K562 (cell line): ENCODE data around the gene PATE3.

Source experiments
- CAMTA2 ChIP-seq: fragments of 250-450 bp; sonication (Bioruptor Pico); conservative IDR thresholded peaks from 2 replicates; pipeline ENCODE4 v1.5.1; 2022
- CREB1 ChIP-seq, 2 experiments: sonication (generic) in 1 of 2; formaldehyde crosslinking in 1 of 2; IDR thresholded peaks; 2 replicates each; pipeline versions ENCODE4 v1.6.1 to v1.8.0; 2012 to 2022; ENCODE audit warnings: inconsistent platforms in 1 of 2, mild to moderate bottlenecking in 1 of 2, missing genetic modification reagents in 1 of 2, moderate library complexity in 1 of 2
- NR2C1 ChIP-seq, 2 experiments: fragments of 450-650 bp; IDR thresholded peaks; 2 replicates each; pipeline ENCODE4 v1.6.1; 2017; ENCODE audit warnings: mild to moderate bottlenecking in 2 of 2, antibody characterized with exemption in 1 of 2, inconsistent platforms in 1 of 2, missing compliant biosample characterization in 1 of 2, missing genetic modification characterization in 1 of 2
- TF ChIP-seq, protein P1 (sequence below), 2 experiments: fragments of 200-800 bp in 1 of 2; sonication (Bioruptor generic) in 1 of 2; sonication (generic) in 1 of 2; formaldehyde crosslinking in 1 of 2; IDR thresholded peaks in 1 of 2; conservative IDR thresholded peaks in 1 of 2; 2 replicates each; pipeline versions ENCODE4 v1.5.0 to v1.6.1; 2016 to 2020; ENCODE audit warnings: missing compliant biosample characterization in 1 of 2, missing genetic modification characterization in 1 of 2, missing genetic modification reagents in 1 of 2
- TF ChIP-seq, protein P2 (sequence below): sonication (generic); formaldehyde crosslinking; IDR thresholded peaks from 2 replicates; pipeline ENCODE4 v1.8.1; 2023; ENCODE audit warnings: mild to moderate bottlenecking, missing genetic modification reagents

DNA sequence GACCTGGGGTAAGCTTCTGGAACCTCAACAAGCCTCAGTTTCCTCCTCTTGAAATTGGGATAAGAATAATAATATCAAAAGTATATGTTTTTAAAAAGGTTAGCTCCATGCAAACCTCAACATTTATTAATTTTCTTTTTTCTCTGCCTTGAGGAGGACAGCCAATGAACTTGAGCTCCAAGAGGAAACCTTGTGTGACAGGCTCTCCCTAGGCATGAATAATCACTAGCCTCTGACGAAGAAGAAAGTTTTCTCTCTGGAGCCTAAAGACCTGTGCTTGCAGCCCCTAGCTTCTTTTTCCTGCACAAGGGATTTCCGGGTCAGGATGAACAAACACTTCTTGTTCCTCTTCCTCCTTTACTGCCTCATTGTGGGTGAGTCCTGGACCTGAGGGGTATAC, at the start of gene PATE3:
- TF ChIP-seq, protein P1, sequence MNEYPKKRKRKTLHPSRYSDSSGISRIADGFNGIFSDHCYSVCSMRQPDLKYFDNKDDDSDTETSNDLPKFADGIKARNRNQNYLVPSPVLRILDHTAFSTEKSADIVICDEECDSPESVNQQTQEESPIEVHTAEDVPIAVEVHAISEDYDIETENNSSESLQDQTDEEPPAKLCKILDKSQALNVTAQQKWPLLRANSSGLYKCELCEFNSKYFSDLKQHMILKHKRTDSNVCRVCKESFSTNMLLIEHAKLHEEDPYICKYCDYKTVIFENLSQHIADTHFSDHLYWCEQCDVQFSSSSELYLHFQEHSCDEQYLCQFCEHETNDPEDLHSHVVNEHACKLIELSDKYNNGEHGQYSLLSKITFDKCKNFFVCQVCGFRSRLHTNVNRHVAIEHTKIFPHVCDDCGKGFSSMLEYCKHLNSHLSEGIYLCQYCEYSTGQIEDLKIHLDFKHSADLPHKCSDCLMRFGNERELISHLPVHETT (CRISPR knock-in tag; conservative IDR thresholded peaks at IDR 0.05 in 1 of 2, IDR thresholded peaks at IDR 0.05 in 1 of 2): no peak
- no peak for TF ChIP-seq CAMTA2 (CRISPR knock-in tag)
- TF ChIP-seq CREB1 (IDR thresholded peaks at IDR 0.05): no peak
- no peak for TF ChIP-seq CREB1 (CRISPR knock-in tag; IDR thresholded peaks at IDR 0.05)
- no peak for TF ChIP-seq NR2C1 (IDR thresholded peaks at IDR 0.05)
- TF ChIP-seq NR2C1 (tag; IDR thresholded peaks at IDR 0.05): no peak
- TF ChIP-seq, protein P2, sequence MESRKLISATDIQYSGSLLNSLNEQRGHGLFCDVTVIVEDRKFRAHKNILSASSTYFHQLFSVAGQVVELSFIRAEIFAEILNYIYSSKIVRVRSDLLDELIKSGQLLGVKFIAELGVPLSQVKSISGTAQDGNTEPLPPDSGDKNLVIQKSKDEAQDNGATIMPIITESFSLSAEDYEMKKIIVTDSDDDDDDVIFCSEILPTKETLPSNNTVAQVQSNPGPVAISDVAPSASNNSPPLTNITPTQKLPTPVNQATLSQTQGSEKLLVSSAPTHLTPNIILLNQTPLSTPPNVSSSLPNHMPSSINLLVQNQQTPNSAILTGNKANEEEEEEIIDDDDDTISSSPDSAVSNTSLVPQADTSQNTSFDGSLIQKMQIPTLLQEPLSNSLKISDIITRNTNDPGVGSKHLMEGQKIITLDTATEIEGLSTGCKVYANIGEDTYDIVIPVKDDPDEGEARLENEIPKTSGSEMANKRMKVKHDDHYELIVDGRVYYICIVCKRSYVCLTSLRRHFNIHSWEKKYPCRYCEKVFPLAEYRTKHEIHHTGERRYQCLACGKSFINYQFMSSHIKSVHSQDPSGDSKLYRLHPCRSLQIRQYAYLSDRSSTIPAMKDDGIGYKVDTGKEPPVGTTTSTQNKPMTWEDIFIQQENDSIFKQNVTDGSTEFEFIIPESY (CRISPR knock-in tag): no peak
